ENCODE measurements around the gene SLC4A2. TPM values are rescaled to one million over a fixed set of nuclear protein-coding genes. Genes with fewer than 3 reads are reported as not detected.

The SLC4A2 gene
- total RNA-seq, 1 donor from 2014 or later = 99.4 TPM

DNA sequence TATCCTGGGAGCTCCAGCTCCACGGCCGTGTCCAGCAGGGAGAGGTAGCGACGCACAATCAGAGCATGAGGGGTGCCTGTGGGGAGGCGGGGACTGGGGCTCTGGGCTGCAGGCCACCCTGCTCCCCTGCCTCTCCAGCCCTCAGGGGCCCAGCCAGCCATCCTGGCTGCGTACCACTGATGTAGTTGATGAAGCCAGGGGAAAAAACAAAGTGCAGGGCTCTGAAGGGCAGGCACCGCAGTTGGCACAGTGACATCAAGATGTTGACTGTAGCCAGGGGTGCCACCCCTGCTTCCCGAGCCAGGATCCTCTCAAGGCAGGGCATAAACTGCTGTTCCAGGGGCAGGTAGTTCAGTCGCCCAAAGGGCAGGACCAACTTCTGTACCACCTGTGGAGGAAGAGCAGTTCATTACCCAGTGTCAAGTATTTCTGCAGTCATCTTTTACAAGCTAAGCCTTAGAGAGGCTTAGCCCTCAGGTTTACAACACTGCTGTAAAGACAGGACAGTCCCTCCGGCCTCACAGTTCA lies 18.4 kb downstream of the SLC4A2 start:
- Mint-ChIP-seq H3K27me3 (ENCODE audit: unreplicated experiment) (peaks cover 7% of the 10 kb centered on the region), H3K4me3 (ENCODE audit: unreplicated experiment) (peak overlapping the region; percentile 39)

DNA sequence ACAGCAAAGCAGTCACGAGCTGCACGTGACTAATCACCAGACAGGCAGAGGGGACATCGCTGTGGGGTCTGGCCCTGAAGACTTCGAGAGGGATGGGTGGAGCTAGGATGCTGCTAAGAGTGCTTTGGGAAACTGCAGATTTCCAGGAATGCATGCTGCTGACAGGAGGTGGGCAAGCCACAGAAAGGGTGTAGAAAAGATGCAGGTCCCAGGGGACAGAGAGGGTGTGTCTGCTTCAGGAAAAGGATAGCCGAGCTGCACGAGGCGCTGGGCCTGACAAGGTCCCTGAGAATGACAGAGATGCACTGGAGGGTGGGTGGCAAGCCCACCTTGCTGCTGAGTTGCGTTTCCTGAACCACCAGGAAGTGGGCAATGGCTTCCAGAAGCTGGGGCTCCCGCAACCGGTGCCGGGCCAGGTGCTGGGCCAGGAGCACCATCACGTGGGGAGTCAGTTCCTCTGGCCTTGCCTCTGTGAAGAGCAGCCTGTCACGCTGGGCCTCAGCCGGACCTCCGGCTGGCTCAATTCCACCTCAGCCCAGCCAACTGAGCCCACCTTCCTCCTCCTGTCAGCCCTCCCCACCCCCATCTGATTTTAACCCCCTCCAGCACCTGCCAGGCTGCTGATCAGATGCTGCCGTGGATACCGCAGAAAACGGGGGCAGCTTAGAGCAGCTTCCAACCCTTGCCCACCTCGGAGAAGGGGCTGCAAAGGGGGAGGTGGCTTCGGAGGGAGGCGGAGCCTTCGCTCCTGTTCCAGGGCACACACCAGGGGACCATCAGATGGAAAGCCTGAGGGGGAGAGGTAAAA lies 19.0 kb downstream of the SLC4A2 start:
- H3K9me3 Mint-ChIP-seq (ENCODE audit: unreplicated experiment) = peaks cover 5% of the 10 kb centered on the region
- no peaks in the 10 kb centered on the region for H3K36me3 Mint-ChIP-seq (ENCODE audit: unreplicated experiment)
- DNase-seq = no peak
- H3K27me3 Mint-ChIP-seq (ENCODE audit: unreplicated experiment) = peaks cover 7% of the 10 kb centered on the region
- peak overlapping the region; percentile 59 for H3K27ac Mint-ChIP-seq (ENCODE audit: unreplicated experiment)
- H3K4me3 Mint-ChIP-seq (ENCODE audit: unreplicated experiment) = peak overlapping the region; percentile 73
- H3K4me1 Mint-ChIP-seq (ENCODE audit: low read depth, unreplicated experiment) = peaks cover 17% of the 10 kb centered on the region
- TF ChIP-seq, protein P1, sequence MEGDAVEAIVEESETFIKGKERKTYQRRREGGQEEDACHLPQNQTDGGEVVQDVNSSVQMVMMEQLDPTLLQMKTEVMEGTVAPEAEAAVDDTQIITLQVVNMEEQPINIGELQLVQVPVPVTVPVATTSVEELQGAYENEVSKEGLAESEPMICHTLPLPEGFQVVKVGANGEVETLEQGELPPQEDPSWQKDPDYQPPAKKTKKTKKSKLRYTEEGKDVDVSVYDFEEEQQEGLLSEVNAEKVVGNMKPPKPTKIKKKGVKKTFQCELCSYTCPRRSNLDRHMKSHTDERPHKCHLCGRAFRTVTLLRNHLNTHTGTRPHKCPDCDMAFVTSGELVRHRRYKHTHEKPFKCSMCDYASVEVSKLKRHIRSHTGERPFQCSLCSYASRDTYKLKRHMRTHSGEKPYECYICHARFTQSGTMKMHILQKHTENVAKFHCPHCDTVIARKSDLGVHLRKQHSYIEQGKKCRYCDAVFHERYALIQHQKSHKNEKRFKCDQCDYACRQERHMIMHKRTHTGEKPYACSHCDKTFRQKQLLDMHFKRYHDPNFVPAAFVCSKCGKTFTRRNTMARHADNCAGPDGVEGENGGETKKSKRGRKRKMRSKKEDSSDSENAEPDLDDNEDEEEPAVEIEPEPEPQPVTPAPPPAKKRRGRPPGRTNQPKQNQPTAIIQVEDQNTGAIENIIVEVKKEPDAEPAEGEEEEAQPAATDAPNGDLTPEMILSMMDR (IDR thresholded peaks at IDR 0.05; ENCODE audit: partially characterized antibody, unreplicated experiment) = no peak

More for the DNA sequence above, 18.4 kb downstream of the SLC4A2 start:
- TF ChIP-seq, protein P1 (IDR thresholded peaks at IDR 0.05; ENCODE audit: partially characterized antibody, unreplicated experiment) = no peak
- Mint-ChIP-seq H3K36me3 (ENCODE audit: unreplicated experiment) (no peaks in the 10 kb centered on the region), H3K9me3 (ENCODE audit: unreplicated experiment) (peaks cover 5% of the 10 kb centered on the region), H3K4me1 (ENCODE audit: low read depth, unreplicated experiment) (peaks cover 16% of the 10 kb centered on the region), H3K27ac (ENCODE audit: unreplicated experiment) (peak overlapping the region; percentile 59)
- DNase-seq = no peak

DNA sequence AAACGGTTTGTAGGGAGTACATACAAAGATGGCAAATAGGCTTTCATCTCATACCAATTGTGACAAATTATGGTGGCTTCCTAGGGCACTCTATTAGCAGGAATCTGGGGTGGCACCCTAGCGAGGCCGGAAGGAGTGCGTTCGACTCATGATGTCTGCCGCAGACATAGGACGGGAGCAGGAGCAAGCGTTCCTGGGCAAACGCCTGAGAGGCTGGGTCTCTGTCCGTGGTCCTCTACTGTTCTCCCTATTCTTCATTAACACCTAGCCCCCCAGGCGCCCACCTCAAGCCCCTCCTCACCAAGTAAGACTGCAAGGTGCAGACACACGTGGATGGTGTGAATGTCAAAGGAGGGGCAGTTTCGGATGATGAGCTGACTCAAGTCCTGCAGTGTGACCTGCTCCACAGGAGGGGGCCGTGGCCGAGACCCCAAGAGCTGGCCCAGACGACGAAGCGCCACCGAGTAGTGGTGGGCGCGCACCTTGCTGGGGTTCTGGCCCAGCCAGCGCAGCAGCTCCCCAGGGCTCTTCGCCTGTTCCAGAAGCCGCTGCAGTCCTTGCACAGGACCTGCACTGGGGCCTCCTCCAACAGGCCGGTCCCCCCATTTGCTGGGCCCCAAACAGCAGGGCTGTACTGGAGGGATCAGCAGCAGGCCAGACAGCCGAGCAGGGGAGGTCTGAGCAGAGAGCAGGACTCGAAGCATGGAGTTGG lies 20.0 kb downstream of the SLC4A2 start:
- DNase-seq = no peak
- Mint-ChIP-seq H3K27me3 (ENCODE audit: unreplicated experiment) (peaks cover 7% of the 10 kb centered on the region), H3K9me3 (ENCODE audit: unreplicated experiment) (peaks cover 5% of the 10 kb centered on the region), H3K27ac (ENCODE audit: unreplicated experiment) (peak overlapping the region; percentile 59), H3K4me3 (ENCODE audit: unreplicated experiment) (peak overlapping the region; percentile 85), H3K4me1 (ENCODE audit: low read depth, unreplicated experiment) (peaks cover 17% of the 10 kb centered on the region), H3K36me3 (ENCODE audit: unreplicated experiment) (no peaks in the 10 kb centered on the region)
- TF ChIP-seq, protein P1 (IDR thresholded peaks at IDR 0.05; ENCODE audit: partially characterized antibody, unreplicated experiment) = no peak

DNA sequence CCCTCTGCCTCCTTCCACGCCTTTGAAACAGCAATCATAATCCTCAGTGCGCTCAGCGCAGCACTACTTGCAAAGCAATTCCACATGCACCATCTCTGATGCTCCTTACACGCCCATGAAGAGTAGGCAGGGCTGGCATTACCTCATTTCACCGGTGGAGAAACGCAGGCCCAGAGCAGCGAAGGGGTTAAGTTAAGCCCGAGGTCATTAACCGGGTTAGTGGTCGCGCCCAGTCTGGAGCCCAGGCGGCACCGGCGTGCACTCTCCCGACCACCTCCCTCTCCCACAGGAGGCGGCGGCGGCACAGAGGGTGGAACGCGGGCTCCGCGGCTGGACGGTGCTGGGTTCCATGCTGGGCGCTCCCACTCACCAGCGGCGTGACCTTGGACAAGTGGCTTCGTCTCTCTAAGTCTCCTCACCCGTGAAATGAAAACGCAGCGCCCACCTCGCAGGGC lies 20.7 kb downstream of the SLC4A2 start:
- TF ChIP-seq, protein P1 (IDR thresholded peaks at IDR 0.05; ENCODE audit: partially characterized antibody, unreplicated experiment) = no peak
- H3K4me1 Mint-ChIP-seq (ENCODE audit: low read depth, unreplicated experiment) = peaks cover 21% of the 10 kb centered on the region
- H3K36me3 Mint-ChIP-seq (ENCODE audit: unreplicated experiment) = no peaks in the 10 kb centered on the region
- H3K27ac Mint-ChIP-seq (ENCODE audit: unreplicated experiment) = peak overlapping the region; percentile 87
- H3K27me3 Mint-ChIP-seq (ENCODE audit: unreplicated experiment) = peaks cover 10% of the 10 kb centered on the region
- DNase-seq = peak; percentile 60
- peaks cover 9% of the 10 kb centered on the region for H3K9me3 Mint-ChIP-seq (ENCODE audit: unreplicated experiment)
- H3K4me3 Mint-ChIP-seq (ENCODE audit: unreplicated experiment) = peak overlapping the region; percentile 85

Measured in glutamatergic neuron (in vitro differentiated cells).